ENCODE data around the gene NDUFB11. TPM values are rescaled to one million over a fixed set of nuclear protein-coding genes. Genes with fewer than 3 reads are reported as not detected.

NDUFB11 gene
- total and polyA plus RNA-seq, 7 experiments from 2014 or later, result 51.3 to 162 (median 58.8) TPM

DNA sequence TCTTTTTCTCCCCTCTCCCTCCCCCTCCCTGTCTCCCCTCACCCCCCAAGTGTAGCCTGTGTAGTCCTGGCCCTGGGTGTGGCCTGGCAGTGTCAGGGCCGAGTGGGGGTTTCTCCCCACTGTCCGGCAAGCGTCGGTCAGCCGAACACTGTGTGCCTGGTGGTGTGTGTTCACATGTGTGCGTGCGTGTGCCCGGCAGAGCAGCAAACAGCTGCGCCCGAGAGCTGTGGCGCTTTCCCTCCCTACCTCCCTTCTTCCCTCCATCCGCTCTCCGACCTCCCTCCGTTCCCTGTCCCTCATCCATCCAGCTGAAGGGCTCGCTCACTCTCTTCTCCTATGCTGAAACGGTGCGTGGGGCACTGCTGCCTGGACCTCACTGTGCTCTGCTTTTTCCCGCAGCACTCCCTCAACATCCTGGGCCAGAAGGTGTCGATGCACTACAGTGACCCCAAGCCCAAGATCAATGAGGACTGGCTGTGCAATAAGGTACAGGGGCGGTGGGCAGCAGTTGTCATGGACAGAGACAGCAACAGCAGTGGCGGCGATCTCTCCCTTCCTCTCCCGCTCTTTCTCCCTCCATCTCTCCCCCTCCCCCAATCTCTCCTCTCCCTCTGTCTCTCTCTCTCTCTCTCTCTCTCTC is 31.7 kb upstream of the NDUFB11 start:
- CTCF ChIA-PET, result no interaction called here
- peaks cover 0 to 92% (median 6%) of the 10 kb centered on the region in 3 experiments for H3K36me3 ChIP-seq (ENCODE audit: control insufficient read depth in 2 of 3, insufficient read depth in 3 of 3, low read length in 3 of 3)
- intact Hi-C loops (cut with micrococcal nuclease), result no loop called here

DNA sequence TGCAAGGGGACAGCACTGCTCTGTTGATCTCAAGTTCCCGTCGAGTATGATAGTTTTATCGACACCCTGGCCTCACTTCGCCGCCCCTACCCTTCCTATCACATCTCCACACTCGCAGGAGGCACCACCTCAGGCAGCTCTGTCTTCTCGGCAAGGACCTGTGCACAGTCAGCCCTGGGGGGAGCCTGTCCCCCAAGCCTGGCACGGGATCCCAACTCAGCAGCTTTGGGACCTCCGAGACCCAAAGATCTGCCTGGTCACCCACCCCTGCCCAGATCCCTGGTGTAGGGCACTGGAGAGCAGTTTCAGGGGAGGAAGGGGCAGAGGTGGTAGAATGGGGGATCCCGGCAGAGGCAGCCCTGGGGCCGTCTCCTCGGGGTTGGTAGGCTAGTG is 31.1 kb upstream of the NDUFB11 start:
- Mint-ChIP-seq H3K36me3 (peaks cover 0 to 12% (median 8%) of the 10 kb centered on the region in 5 donors), H3K27me3 (no peaks in the 10 kb centered on the region), H3K4me3 (no peak overlapping the region), H3K9me3 (no peaks in the 10 kb centered on the region), H3K4me1 (peaks cover 0 to 4% (median 0%) of the 10 kb centered on the region in 7 donors), H3K27ac (peak overlapping the region in 1 of 9 donors; percentile 72)
- no peaks in the 10 kb centered on the region for H3K9me3 ChIP-seq (ENCODE audit: control insufficient read depth in 2 of 3, low read length in 3 of 3)
- no peaks in the 10 kb centered on the region for H3K4me1 ChIP-seq (ENCODE audit: control insufficient read depth in 2 of 2, insufficient read depth in 2 of 2, low read length in 2 of 2)
- H3K36me3 ChIP-seq (ENCODE audit: control insufficient read depth in 2 of 3, insufficient read depth in 3 of 3, low read length in 3 of 3), result peaks cover 0 to 94% (median 6%) of the 10 kb centered on the region in 3 experiments
- no peak overlapping the region for H3K4me3 ChIP-seq (ENCODE audit: low read length)
- no peaks in the 10 kb centered on the region for H3K27me3 ChIP-seq (ENCODE audit: control insufficient read depth in 2 of 2, insufficient read depth in 2 of 2, low read length in 2 of 2)
- POLR2A ChIA-PET, result no interaction called here
- intact Hi-C loops (cut with micrococcal nuclease), result no loop called here
- no peak for ATAC-seq
- DNase-seq, result no peak
- CTCF ChIA-PET, result no interaction called here
- no peak overlapping the region for H3K27ac ChIP-seq (ENCODE audit: low read depth, low read length)

More for the DNA sequence above, 31.7 kb upstream of the NDUFB11 start:
- Histone ChIP-seq H3K4me1 (ENCODE audit: control insufficient read depth in 2 of 2, insufficient read depth in 2 of 2, low read length in 2 of 2) (no peaks in the 10 kb centered on the region), H3K27me3 (ENCODE audit: control insufficient read depth in 2 of 2, insufficient read depth in 2 of 2, low read length in 2 of 2) (no peaks in the 10 kb centered on the region), H3K4me3 (ENCODE audit: low read length) (no peak overlapping the region), H3K9me3 (ENCODE audit: control insufficient read depth in 2 of 3, low read length in 3 of 3) (no peaks in the 10 kb centered on the region), H3K27ac (ENCODE audit: low read depth, low read length) (no peak overlapping the region)
- no peaks in the 10 kb centered on the region for H3K27me3 Mint-ChIP-seq
- peaks cover 0 to 12% (median 10%) of the 10 kb centered on the region in 5 donors for H3K36me3 Mint-ChIP-seq
- peaks cover 0 to 4% (median 0%) of the 10 kb centered on the region in 7 donors for H3K4me1 Mint-ChIP-seq
- H3K9me3 Mint-ChIP-seq, result no peaks in the 10 kb centered on the region
- POLR2A ChIA-PET, result no interaction called here
- no peak for DNase-seq
- no peak for ATAC-seq
- peak overlapping the region in 1 of 9 donors; percentile 42 for H3K27ac Mint-ChIP-seq
- no peak overlapping the region for H3K4me3 Mint-ChIP-seq

DNA sequence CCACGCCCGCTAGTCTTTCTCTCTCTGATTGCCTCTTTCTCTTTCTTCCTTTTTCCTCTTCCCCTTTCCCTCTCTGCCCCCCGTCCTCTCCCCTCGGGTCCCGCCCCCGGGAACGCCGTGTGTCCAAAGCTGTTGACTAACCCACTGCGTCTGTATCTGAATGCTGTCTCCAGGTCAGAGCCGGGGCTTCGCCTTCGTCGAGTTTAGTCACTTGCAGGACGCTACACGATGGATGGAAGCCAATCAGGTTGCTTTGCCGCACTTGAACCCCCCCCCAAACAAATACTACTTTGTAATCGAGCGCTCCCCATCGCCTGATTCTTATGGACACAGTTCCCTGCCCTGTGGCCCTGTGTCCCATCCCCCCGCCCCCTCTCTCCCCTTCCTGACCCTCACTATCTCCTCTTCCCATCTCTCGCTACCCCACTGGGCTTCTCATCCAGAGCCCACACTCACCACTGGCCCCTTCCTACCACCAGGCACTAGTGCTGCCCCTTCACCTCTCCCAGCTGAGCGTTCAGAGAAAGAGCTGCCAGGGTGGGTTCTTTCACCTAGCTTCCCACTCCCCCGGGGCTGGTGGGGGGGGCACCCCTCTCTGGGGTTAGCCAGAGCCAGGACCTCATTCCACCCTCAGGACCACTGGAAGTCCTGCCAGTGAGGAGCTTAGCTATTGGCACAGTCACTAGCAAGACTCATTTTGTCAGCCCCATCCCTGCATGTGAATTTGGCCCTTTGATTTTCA is 30.5 kb upstream of the NDUFB11 start:
- Histone ChIP-seq H3K36me3 (ENCODE audit: control insufficient read depth in 2 of 3, insufficient read depth in 3 of 3, low read length in 3 of 3) (peaks cover 5 to 100% (median 6%) of the 10 kb centered on the region in 3 experiments), H3K4me3 (ENCODE audit: low read length) (no peak overlapping the region), H3K27ac (ENCODE audit: low read depth, low read length) (no peak overlapping the region), H3K4me1 (ENCODE audit: control insufficient read depth in 2 of 2, insufficient read depth in 2 of 2, low read length in 2 of 2) (no peaks in the 10 kb centered on the region), H3K27me3 (ENCODE audit: control insufficient read depth in 2 of 2, insufficient read depth in 2 of 2, low read length in 2 of 2) (no peaks in the 10 kb centered on the region), H3K9me3 (ENCODE audit: control insufficient read depth in 2 of 3, low read length in 3 of 3) (no peaks in the 10 kb centered on the region)
- Mint-ChIP-seq H3K27me3 (no peaks in the 10 kb centered on the region), H3K36me3 (peaks cover 0 to 12% (median 7%) of the 10 kb centered on the region in 5 donors), H3K4me3 (no peak overlapping the region), H3K27ac (peak overlapping the region in 1 of 9 donors; percentile 72), H3K4me1 (peaks cover 0 to 4% (median 0%) of the 10 kb centered on the region in 7 donors), H3K9me3 (peaks cover 0 to 2% (median 0%) of the 10 kb centered on the region in 11 donors)
- DNase-seq, result no peak
- ATAC-seq, result no peak
- ChIA-PET POLR2A (no interaction called here), CTCF (no interaction called here)
- intact Hi-C loops (cut with micrococcal nuclease), result no loop called here

DNA sequence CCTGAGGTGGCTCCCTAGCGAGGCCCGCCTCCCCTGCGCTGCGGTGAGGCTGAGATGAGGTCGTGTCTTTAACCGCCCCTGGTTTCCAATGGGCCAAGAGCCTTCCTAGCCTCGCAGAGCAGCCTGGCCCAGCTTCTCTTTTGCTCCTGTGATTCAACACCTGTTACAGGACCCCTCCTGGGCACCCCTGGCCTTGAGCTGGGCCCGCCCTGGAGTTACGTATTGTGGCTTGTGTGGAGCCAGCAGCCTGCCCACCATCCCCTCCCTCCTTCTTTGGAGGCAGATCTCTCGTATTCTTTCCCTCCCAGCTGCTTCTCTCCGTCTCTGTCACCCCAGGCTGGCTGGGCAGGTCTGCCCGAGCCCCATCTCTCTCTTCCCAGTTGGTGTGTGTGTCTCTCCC is 29.9 kb upstream of the NDUFB11 start:
- H3K36me3 ChIP-seq (ENCODE audit: control insufficient read depth in 2 of 3, insufficient read depth in 3 of 3, low read length in 3 of 3), result peaks cover 6 to 100% (median 7%) of the 10 kb centered on the region in 3 experiments
- no peak overlapping the region for H3K27ac Mint-ChIP-seq
- H3K27ac ChIP-seq (ENCODE audit: low read depth, low read length), result no peak overlapping the region
- POLR2A ChIA-PET, result no interaction called here
- peaks cover 0 to 12% (median 6%) of the 10 kb centered on the region in 5 donors for H3K36me3 Mint-ChIP-seq
- DNase-seq, result no peak
- H3K4me3 ChIP-seq (ENCODE audit: low read length), result no peak overlapping the region
- no peak for ATAC-seq
- intact Hi-C loops (cut with micrococcal nuclease), result no loop called here
- H3K9me3 Mint-ChIP-seq, result peaks cover 0 to 2% (median 0%) of the 10 kb centered on the region in 11 donors
- H3K4me3 Mint-ChIP-seq, result no peak overlapping the region
- CTCF ChIA-PET, result no interaction called here
- H3K9me3 ChIP-seq (ENCODE audit: control insufficient read depth in 2 of 3, low read length in 3 of 3), result no peaks in the 10 kb centered on the region
- peaks cover 0 to 4% (median 0%) of the 10 kb centered on the region in 7 donors for H3K4me1 Mint-ChIP-seq
- H3K4me1 ChIP-seq (ENCODE audit: control insufficient read depth in 2 of 2, insufficient read depth in 2 of 2, low read length in 2 of 2), result no peaks in the 10 kb centered on the region
- H3K27me3 ChIP-seq (ENCODE audit: control insufficient read depth in 2 of 2, insufficient read depth in 2 of 2, low read length in 2 of 2), result no peaks in the 10 kb centered on the region
- no peaks in the 10 kb centered on the region for H3K27me3 Mint-ChIP-seq

DNA sequence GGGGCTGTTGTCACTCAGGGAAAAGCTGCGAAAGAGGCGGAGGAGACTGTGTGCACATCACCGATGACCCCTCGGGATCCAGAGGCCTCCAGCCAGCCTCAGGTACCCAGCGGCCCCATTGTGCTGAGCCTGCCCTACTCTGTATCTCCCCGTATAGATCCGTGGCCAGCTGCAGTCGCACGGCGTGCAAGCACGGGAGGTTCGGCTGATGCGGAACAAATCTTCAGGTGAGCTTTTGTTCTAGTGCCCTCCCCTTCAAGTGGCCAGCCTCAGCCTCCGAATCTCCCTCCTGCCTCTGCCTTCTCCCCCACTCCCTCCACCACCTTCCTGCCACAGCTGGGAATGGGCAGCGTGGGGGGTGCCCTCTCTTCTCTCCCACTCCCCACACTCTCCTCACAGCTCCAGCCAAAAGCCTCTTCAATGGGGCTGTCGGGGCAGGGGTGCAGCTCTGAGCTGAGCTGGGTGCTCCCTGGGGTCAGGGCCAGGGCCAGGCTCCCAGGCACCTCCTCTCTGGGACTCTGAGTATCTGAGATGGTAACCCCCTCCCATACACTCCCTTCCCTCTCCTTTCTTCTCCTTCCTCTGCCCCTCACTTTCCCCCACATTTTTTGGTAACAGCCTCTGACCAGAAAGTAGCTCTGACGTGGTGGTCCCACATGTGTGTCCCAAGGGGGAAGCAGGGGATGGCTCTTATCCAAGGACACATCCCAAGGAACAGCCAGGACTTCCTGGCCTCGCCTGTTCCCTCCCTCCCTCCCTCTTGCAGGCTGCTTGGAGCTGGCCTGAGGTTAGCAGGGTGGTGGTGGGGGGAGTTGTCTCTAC is 28.7 kb upstream of the NDUFB11 start:
- Mint-ChIP-seq H3K27me3 (no peaks in the 10 kb centered on the region), H3K4me1 (peaks cover 0 to 6% (median 3%) of the 10 kb centered on the region in 7 donors), H3K9me3 (peaks cover 0 to 2% (median 0%) of the 10 kb centered on the region in 11 donors), H3K4me3 (no peak overlapping the region), H3K27ac (no peak overlapping the region), H3K36me3 (peaks cover 0 to 8% (median 5%) of the 10 kb centered on the region in 5 donors)
- CTCF ChIA-PET, result no interaction called here
- POLR2A ChIA-PET, result no interaction called here
- Histone ChIP-seq H3K27me3 (ENCODE audit: control insufficient read depth in 2 of 2, insufficient read depth in 2 of 2, low read length in 2 of 2) (no peaks in the 10 kb centered on the region), H3K4me1 (ENCODE audit: control insufficient read depth in 2 of 2, insufficient read depth in 2 of 2, low read length in 2 of 2) (no peaks in the 10 kb centered on the region), H3K4me3 (ENCODE audit: low read length) (no peak overlapping the region), H3K9me3 (ENCODE audit: control insufficient read depth in 2 of 3, low read length in 3 of 3) (no peaks in the 10 kb centered on the region), H3K36me3 (ENCODE audit: control insufficient read depth in 2 of 3, insufficient read depth in 3 of 3, low read length in 3 of 3) (peaks cover 6 to 96% (median 7%) of the 10 kb centered on the region in 3 experiments), H3K27ac (ENCODE audit: low read depth, low read length) (no peak overlapping the region)
- intact Hi-C loops (cut with micrococcal nuclease), result no loop called here
- DNase-seq (no peak), ATAC-seq (no peak)

DNA sequence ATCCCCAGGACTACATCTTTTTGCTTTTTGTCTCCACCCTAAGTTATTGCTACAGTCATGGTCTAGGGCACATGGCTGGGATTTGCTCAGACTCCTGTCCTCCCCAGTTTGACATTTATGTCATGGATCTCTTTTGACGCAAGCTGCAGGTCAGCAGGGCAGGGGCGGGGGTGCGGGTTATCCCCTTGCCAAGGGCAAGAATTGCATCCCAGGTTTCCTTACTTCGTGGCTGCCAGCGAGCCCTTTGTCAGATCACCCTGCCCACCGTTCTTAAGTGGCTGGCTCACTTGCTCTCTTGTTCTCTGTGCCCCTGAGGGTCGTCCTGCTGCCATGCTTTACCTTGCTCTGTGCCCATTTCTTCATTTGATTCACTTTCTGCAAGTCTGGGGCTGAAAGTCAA is 28.0 kb upstream of the NDUFB11 start:
- H3K36me3 Mint-ChIP-seq, result peaks cover 0 to 7% (median 0%) of the 10 kb centered on the region in 5 donors
- H3K9me3 Mint-ChIP-seq, result peaks cover 0 to 2% (median 0%) of the 10 kb centered on the region in 11 donors
- peak overlapping the region in 2 of 9 donors; percentile 16 to 70 for H3K27ac Mint-ChIP-seq
- ATAC-seq, result no peak
- H3K36me3 ChIP-seq (ENCODE audit: control insufficient read depth in 2 of 3, insufficient read depth in 3 of 3, low read length in 3 of 3), result peaks cover 6 to 90% (median 7%) of the 10 kb centered on the region in 3 experiments
- intact Hi-C loops (cut with micrococcal nuclease), result no loop called here
- no peak overlapping the region for H3K4me3 ChIP-seq (ENCODE audit: low read length)
- H3K4me1 Mint-ChIP-seq, result peaks cover 0 to 12% (median 4%) of the 10 kb centered on the region in 7 donors
- no peak overlapping the region for H3K4me3 Mint-ChIP-seq
- H3K4me1 ChIP-seq (ENCODE audit: control insufficient read depth in 2 of 2, insufficient read depth in 2 of 2, low read length in 2 of 2), result no peaks in the 10 kb centered on the region
- no peak for DNase-seq
- H3K27me3 Mint-ChIP-seq, result no peaks in the 10 kb centered on the region
- no peaks in the 10 kb centered on the region for H3K9me3 ChIP-seq (ENCODE audit: control insufficient read depth in 2 of 3, low read length in 3 of 3)
- H3K27ac ChIP-seq (ENCODE audit: low read depth, low read length), result no peak overlapping the region
- ChIA-PET POLR2A (no interaction called here), CTCF (no interaction called here)
- H3K27me3 ChIP-seq (ENCODE audit: control insufficient read depth in 2 of 2, insufficient read depth in 2 of 2, low read length in 2 of 2), result no peaks in the 10 kb centered on the region

All from naive thymus-derived CD4-positive, alpha-beta T cell (primary cell).